ENCODE data around the gene RALGPS1. TPM values are rescaled to one million over a fixed set of nuclear protein-coding genes. Genes with fewer than 3 reads are reported as not detected.
"Not testable (repeated sequence)": the region's sequence is repeated elsewhere in the genome, so short reads cannot be mapped to it uniquely, and the experiment has no call there.

RALGPS1 gene
- total and polyA plus RNA-seq, 2 donors (not counting 1 experiment from before 2014, with no cell fraction given): 19.7 to 39.9 TPM

- Histone ChIP-seq H2AFZ (ENCODE audit: insufficient read depth, low read depth, low read length, poor library complexity, severe bottlenecking) (no peak overlapping the region), H3K27me3 (replicated peaks in 1 of 4; ENCODE audit: control extremely low read depth in 1 of 4, control insufficient read depth in 3 of 4, insufficient read depth in 4 of 4, low read length in 3 of 4) (no peaks in the 10 kb centered on the region), H3K4me3 (ENCODE audit: control extremely low read depth in 1 of 5, extremely low read depth in 1 of 5, insufficient read depth in 1 of 5, low read depth in 2 of 5, low read length in 4 of 5) (no peak overlapping the region), H3K79me2 (ENCODE audit: control insufficient read depth, insufficient read depth, low read length) (no peaks in the 10 kb centered on the region), H3K36me3 (replicated peaks in 1 of 2; ENCODE audit: control extremely low read depth in 1 of 2, control insufficient read depth in 1 of 2, extremely low read depth in 1 of 2, insufficient read depth in 2 of 2, low read length in 1 of 2) (no peaks in the 10 kb centered on the region), H3K27ac (ENCODE audit: low read length in 2 of 2) (no peak overlapping the region), H3K4me1 (ENCODE audit: control insufficient read depth in 2 of 2, insufficient read depth in 2 of 2, low read length in 2 of 2) (no peaks in the 10 kb centered on the region), H4K20me1 (ENCODE audit: control insufficient read depth, insufficient read depth, low read length, poor library complexity, severe bottlenecking) (no peaks in the 10 kb centered on the region), H3K9ac (ENCODE audit: low read length) (no peak overlapping the region), H3K4me2 (replicated peaks; ENCODE audit: low read depth, low read length, poor library complexity, severe bottlenecking) (no peak overlapping the region), H3K9me3 (ENCODE audit: control extremely low read depth in 1 of 3, control insufficient read depth in 2 of 3, insufficient read depth in 1 of 3, low read length in 2 of 3) (no peaks in the 10 kb centered on the region)
- ChIA-PET CTCF (no interaction called here), POLR2A (no interaction called here)
- no peak overlapping the region for H3K27ac Mint-ChIP-seq
- H3K9me3 Mint-ChIP-seq (ENCODE audit: insufficient read depth): no peaks in the 10 kb centered on the region
- WGBS (ENCODE audit: insufficient coverage): 100% methylated on average over 2 of the region's 3 CpGs
- no peaks in the 10 kb centered on the region for H3K27me3 Mint-ChIP-seq
- no peak for TF ChIP-seq CTCF (IDR thresholded peaks at IDR 0.05)
- TF ChIP-seq EZH2 (IDR thresholded peaks at IDR 0.05; ENCODE audit: borderline replicate concordance, insufficient read depth, low read depth, low read length, poor library complexity, severe bottlenecking): no peak
- DNase-seq (no peak), ATAC-seq (ENCODE audit: low read depth) (no peak)
- H3K4me3 Mint-ChIP-seq: no peak overlapping the region
- intact Hi-C loops (cut with micrococcal nuclease): no loop called here
- H3K4me1 Mint-ChIP-seq: no peaks in the 10 kb centered on the region
These were observed 100.4 kb downstream of the RALGPS1 start for GRCh38 chr9:127014910-127015540.

GRCh38 chr9:127015921-127016512 lies 101.4 kb downstream of the RALGPS1 start:
- H3K36me3 ChIP-seq (replicated peaks in 1 of 2; ENCODE audit: control extremely low read depth in 1 of 2, control insufficient read depth in 1 of 2, extremely low read depth in 1 of 2, insufficient read depth in 2 of 2, low read length in 1 of 2): no peaks in the 10 kb centered on the region
- H3K4me2 ChIP-seq (replicated peaks; ENCODE audit: low read depth, low read length, poor library complexity, severe bottlenecking): no peak overlapping the region
- no peaks in the 10 kb centered on the region for H3K27me3 Mint-ChIP-seq
- H3K4me1 Mint-ChIP-seq: no peaks in the 10 kb centered on the region
- H3K9me3 ChIP-seq (ENCODE audit: control extremely low read depth in 1 of 3, control insufficient read depth in 2 of 3, insufficient read depth in 1 of 3, low read length in 2 of 3): no peaks in the 10 kb centered on the region
- DNase-seq: no peak
- ChIA-PET POLR2A (no interaction called here), CTCF (no interaction called here)
- no peaks in the 10 kb centered on the region for H3K27me3 ChIP-seq (replicated peaks in 1 of 4; ENCODE audit: control extremely low read depth in 1 of 4, control insufficient read depth in 3 of 4, insufficient read depth in 4 of 4, low read length in 3 of 4)
- no peak overlapping the region for H3K9ac ChIP-seq (ENCODE audit: low read length)
- no peaks in the 10 kb centered on the region for H3K4me1 ChIP-seq (ENCODE audit: control insufficient read depth in 2 of 2, insufficient read depth in 2 of 2, low read length in 2 of 2)
- WGBS (ENCODE audit: insufficient coverage): 90% methylated on average over 3 of the region's 4 CpGs
- H3K79me2 ChIP-seq (ENCODE audit: control insufficient read depth, insufficient read depth, low read length): no peaks in the 10 kb centered on the region
- no peak overlapping the region for H2AFZ ChIP-seq (ENCODE audit: insufficient read depth, low read depth, low read length, poor library complexity, severe bottlenecking)
- H3K27ac Mint-ChIP-seq: no peak overlapping the region
- no peak overlapping the region for H3K27ac ChIP-seq (ENCODE audit: low read length in 2 of 2)
- TF ChIP-seq CTCF (IDR thresholded peaks at IDR 0.05) (no peak), EZH2 (IDR thresholded peaks at IDR 0.05; ENCODE audit: borderline replicate concordance, insufficient read depth, low read depth, low read length, poor library complexity, severe bottlenecking) (no peak)
- no peak for ATAC-seq (ENCODE audit: low read depth)
- H4K20me1 ChIP-seq (ENCODE audit: control insufficient read depth, insufficient read depth, low read length, poor library complexity, severe bottlenecking): no peaks in the 10 kb centered on the region
- H3K4me3 Mint-ChIP-seq: no peak overlapping the region
- no peaks in the 10 kb centered on the region for H3K9me3 Mint-ChIP-seq (ENCODE audit: insufficient read depth)
- H3K4me3 ChIP-seq (ENCODE audit: control extremely low read depth in 1 of 5, extremely low read depth in 1 of 5, insufficient read depth in 1 of 5, low read depth in 2 of 5, low read length in 4 of 5): no peak overlapping the region
- intact Hi-C loops (cut with micrococcal nuclease): no loop called here

GRCh38 chr9:127017979-127018378 lies 103.4 kb downstream of the RALGPS1 start:
- POLR2A ChIA-PET; H3K27me3 ChIP-seq (replicated peaks in 1 of 4; ENCODE audit: control extremely low read depth in 1 of 4, control insufficient read depth in 3 of 4, insufficient read depth in 4 of 4, low read length in 3 of 4); H2AFZ ChIP-seq (ENCODE audit: insufficient read depth, low read depth, low read length, poor library complexity, severe bottlenecking); H3K4me1 ChIP-seq (ENCODE audit: control insufficient read depth in 2 of 2, insufficient read depth in 2 of 2, low read length in 2 of 2); H3K27ac Mint-ChIP-seq; H3K79me2 ChIP-seq (ENCODE audit: control insufficient read depth, insufficient read depth, low read length); H4K20me1 ChIP-seq (ENCODE audit: control insufficient read depth, insufficient read depth, low read length, poor library complexity, severe bottlenecking); ATAC-seq (ENCODE audit: low read depth); H3K4me3 ChIP-seq (ENCODE audit: control extremely low read depth in 1 of 5, extremely low read depth in 1 of 5, insufficient read depth in 1 of 5, low read depth in 2 of 5, low read length in 4 of 5); H3K27me3 Mint-ChIP-seq; DNase-seq; H3K27ac ChIP-seq (ENCODE audit: low read length in 2 of 2); H3K9me3 ChIP-seq (ENCODE audit: control extremely low read depth in 1 of 3, control insufficient read depth in 2 of 3, insufficient read depth in 1 of 3, low read length in 2 of 3); H3K36me3 ChIP-seq (replicated peaks in 1 of 2; ENCODE audit: control extremely low read depth in 1 of 2, control insufficient read depth in 1 of 2, extremely low read depth in 1 of 2, insufficient read depth in 2 of 2, low read length in 1 of 2); H3K4me3 Mint-ChIP-seq; H3K9ac ChIP-seq (ENCODE audit: low read length); H3K9me3 Mint-ChIP-seq (ENCODE audit: insufficient read depth); intact Hi-C loops (cut with micrococcal nuclease); CTCF ChIA-PET; H3K4me1 Mint-ChIP-seq; H3K4me2 ChIP-seq (replicated peaks; ENCODE audit: low read depth, low read length, poor library complexity, severe bottlenecking): not testable (repeated sequence)
- WGBS (ENCODE audit: insufficient coverage): 97% methylated on average over 5 of the region's 9 CpGs

All from B cell (primary cell).